ENCODE results near the gene GRID1. TPM values are rescaled to one million over a fixed set of nuclear protein-coding genes. Genes with fewer than 3 reads are reported as not detected.
A peak's percentile ranks its signal among the peaks of the same experiment; 100 is the strongest.

GRID1 gene
- total and polyA plus RNA-seq, 9 of the 15 experiments (the other 6 are each of a cell fraction or from before 2014, with no cell fraction given) = 0.01 to 7.2 (median 1.2) TPM

- no peak for TF ChIP-seq JUNB (CRISPR knock-in tag; conservative IDR thresholded peaks at IDR 0.05)
- no peak for TF ChIP-seq MCM2 (IDR thresholded peaks at IDR 0.05; ENCODE audit: low read depth)
- TF ChIP-seq ZBTB17 (CRISPR knock-in tag; IDR thresholded peaks at IDR 0.05) = no peak
These were observed 30.8 kb downstream of the GRID1 start (continued) for GRCh38 chr10:86335831-86336230.

GRCh38 chr10:86335257-86335656 is 31.3 kb downstream of the GRID1 start:
- H3K36me3 ChIP-seq (ENCODE audit: control insufficient read depth, insufficient read depth, low read length) = no peaks in the 10 kb centered on the region
- intact Hi-C loops (cut with micrococcal nuclease) (no loop called here), in situ Hi-C loops (cut with MboI) (no loop called here)
- no peak overlapping the region for H3K9ac ChIP-seq (ENCODE audit: insufficient read depth in 1 of 2, low read depth in 2 of 2, low read length in 2 of 2)
- CTCF ChIA-PET (ENCODE audit: low intra/inter-chr PET ratio) = no interaction called here
- no peak overlapping the region for H3K4me3 ChIP-seq
- H4K20me1 ChIP-seq (replicated peaks; ENCODE audit: control insufficient read depth, insufficient read depth, low read length) = no peaks in the 10 kb centered on the region
- H3K27me3 ChIP-seq (ENCODE audit: control insufficient read depth in 2 of 2, insufficient read depth in 2 of 2, low read length in 2 of 2) = peaks cover 0 to 6% of the 10 kb centered on the region in 2 experiments; a peak in 1 of 5 replicates
- FAIRE-seq (no peak), DNase-seq (ENCODE audit: extremely low read depth in 1 of 4, low spot score in 3 of 4) (no peak), ATAC-seq (no peak)
- POLR2A ChIA-PET = no interaction called here
- no peaks in the 10 kb centered on the region for H3K9me1 ChIP-seq (ENCODE audit: control insufficient read depth, insufficient read depth, low read length)
- no peak overlapping the region for H3K27ac ChIP-seq (ENCODE audit: extremely low read depth, low read depth, low read length)
- no peaks in the 10 kb centered on the region for H3K9me3 ChIP-seq (replicated peaks; ENCODE audit: control insufficient read depth, insufficient read depth, low read depth, low read length)
- no TSS peak for BruUV-seq (replicated peaks)
- no peak overlapping the region for H3K4me2 ChIP-seq (ENCODE audit: insufficient read depth, low read length)
- H3K4me1 ChIP-seq (replicated peaks in 1 of 2; ENCODE audit: control insufficient read depth in 2 of 2, insufficient read depth in 2 of 2, low read length in 2 of 2) = no peaks in the 10 kb centered on the region; a peak in 1 of 5 replicates
- H3K79me2 ChIP-seq (ENCODE audit: control insufficient read depth, insufficient read depth, low read length) = no peaks in the 10 kb centered on the region
- peak; percentile 73 for TF ChIP-seq ZNF239 (CRISPR knock-in tag; IDR thresholded peaks at IDR 0.05)
- TF ChIP-seq, protein P1, sequence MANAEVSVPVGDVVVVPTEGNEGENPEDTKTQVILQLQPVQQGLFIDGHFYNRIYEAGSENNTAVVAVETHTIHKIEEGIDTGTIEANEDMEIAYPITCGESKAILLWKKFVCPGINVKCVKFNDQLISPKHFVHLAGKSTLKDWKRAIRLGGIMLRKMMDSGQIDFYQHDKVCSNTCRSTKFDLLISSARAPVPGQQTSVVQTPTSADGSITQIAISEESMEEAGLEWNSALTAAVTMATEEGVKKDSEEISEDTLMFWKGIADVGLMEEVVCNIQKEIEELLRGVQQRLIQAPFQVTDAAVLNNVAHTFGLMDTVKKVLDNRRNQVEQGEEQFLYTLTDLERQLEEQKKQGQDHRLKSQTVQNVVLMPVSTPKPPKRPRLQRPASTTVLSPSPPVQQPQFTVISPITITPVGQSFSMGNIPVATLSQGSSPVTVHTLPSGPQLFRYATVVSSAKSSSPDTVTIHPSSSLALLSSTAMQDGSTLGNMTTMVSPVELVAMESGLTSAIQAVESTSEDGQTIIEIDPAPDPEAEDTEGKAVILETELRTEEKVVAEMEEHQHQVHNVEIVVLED (CRISPR knock-in tag; IDR thresholded peaks at IDR 0.05) = no peak
- no peak overlapping the region for H2AFZ ChIP-seq (ENCODE audit: low read depth, low read length)
